HEK293T (cell line): ENCODE results near the gene EPHB2.

Experiments
- BHLHE40 ChIP-seq: fragments of 450-650 bp; IDR thresholded peaks from 2 replicates; pipeline ENCODE4 v1.6.1; 2016; ENCODE audit warnings: mild to moderate bottlenecking, moderate library complexity, borderline replicate concordance
- ELF4 ChIP-seq: fragments of 450-650 bp; IDR thresholded peaks from 2 replicates; pipeline ENCODE4 v1.6.1; 2017; ENCODE audit warnings: antibody characterized with exemption
- FOXA1 ChIP-seq: fragments of 450-650 bp; IDR thresholded peaks from 2 replicates; pipeline ENCODE4 v1.6.1; 2016; ENCODE audit warnings: mild to moderate bottlenecking
- FOXK2 ChIP-seq: fragments of 450-650 bp; IDR thresholded peaks from 2 replicates; pipeline ENCODE4 v1.6.1; 2016; ENCODE audit warnings: mild to moderate bottlenecking
- FOXM1 ChIP-seq: fragments of 450-650 bp; IDR thresholded peaks from 2 replicates; pipeline ENCODE4 v1.6.1; 2017; ENCODE audit warnings: mild to moderate bottlenecking, borderline replicate concordance
- L3MBTL2 ChIP-seq: fragments of 450-650 bp; conservative IDR thresholded peaks from 2 replicates; pipeline ENCODE4 v1.6.1; 2016; ENCODE audit warnings: mild to moderate bottlenecking
- LEF1 ChIP-seq: fragments of 450-650 bp; IDR thresholded peaks from 2 replicates; pipeline ENCODE4 v1.6.1; 2017; ENCODE audit warnings: mild to moderate bottlenecking, borderline replicate concordance
- NFRKB ChIP-seq: fragments of 450-650 bp; IDR thresholded peaks from 2 replicates; pipeline ENCODE4 v1.6.1; 2016; ENCODE audit warnings: mild to moderate bottlenecking, moderate library complexity
- PKNOX1 ChIP-seq: fragments of 450-650 bp; IDR thresholded peaks from 2 replicates; pipeline ENCODE4 v1.6.1; 2016
- SP1 ChIP-seq: fragments of 450-650 bp; IDR thresholded peaks from 2 replicates; pipeline ENCODE4 v1.6.1; 2017
- SUZ12 ChIP-seq: fragments of 450-650 bp; IDR thresholded peaks from 2 replicates; pipeline ENCODE4 v1.6.1; 2016; ENCODE audit warnings: mild to moderate bottlenecking
- ZNF384 ChIP-seq: fragments of 450-650 bp; IDR thresholded peaks from 2 replicates; pipeline ENCODE4 v1.6.1; 2016

GRCh38 chr1:22697980-22698379 lies 12.7 kb upstream of the EPHB2 start:
- TF ChIP-seq L3MBTL2 (no peak), BHLHE40 (no peak), LEF1 (no peak), SUZ12 (no peak), SP1 (no peak), ZNF384 (no peak), FOXA1 (no peak), FOXM1 (no peak), PKNOX1 (no peak), ELF4 (no peak), FOXK2 (no peak), NFRKB (no peak)
